ENCODE results near the gene DSG1. TPM values are rescaled to one million over a fixed set of nuclear protein-coding genes. Genes with fewer than 3 reads are reported as not detected.
A peak's percentile ranks its signal among the peaks of the same experiment; 100 is the strongest.

Gene DSG1
- total RNA-seq, 1 donor from 2014 or later = not detected

DNA sequence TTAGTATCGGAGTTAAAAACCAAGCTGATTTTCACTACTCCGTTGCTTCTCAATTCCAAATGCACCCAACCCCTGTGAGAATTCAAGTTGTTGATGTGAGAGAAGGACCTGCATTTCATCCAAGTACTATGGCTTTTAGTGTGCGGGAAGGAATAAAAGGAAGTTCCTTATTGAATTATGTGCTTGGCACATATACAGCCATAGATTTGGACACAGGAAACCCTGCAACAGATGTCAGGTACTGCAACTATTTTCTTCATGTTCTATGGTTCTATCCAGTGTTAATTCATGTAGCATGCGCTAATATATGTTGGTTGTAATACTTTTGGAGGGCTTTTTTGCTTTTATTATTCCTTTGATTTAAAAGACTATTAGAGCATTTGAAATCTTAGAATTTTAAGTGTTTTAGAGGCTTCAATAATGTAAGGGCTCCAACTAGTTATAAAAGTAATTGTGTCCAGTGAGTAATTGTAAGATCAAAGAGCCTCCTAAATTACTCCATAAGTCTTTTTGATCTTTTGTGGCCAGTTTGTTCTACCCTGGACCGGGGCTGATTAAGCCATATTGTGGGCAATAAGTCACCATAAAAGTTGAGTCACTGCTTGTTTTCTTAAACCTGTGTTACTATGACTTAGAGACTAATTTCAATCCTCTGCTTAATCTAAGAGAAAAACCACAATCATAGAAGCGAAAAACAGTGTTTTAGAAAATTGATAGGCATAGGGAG lies 81.5 kb downstream of the DSG1 start:
- DNase-seq (ENCODE audit: low spot score, unreplicated experiment) = no peak
- H3K27ac Mint-ChIP-seq = peak overlapping the region; percentile 39
- H3K9me3 Mint-ChIP-seq (ENCODE audit: low read depth) = no peaks in the 10 kb centered on the region
- H3K27me3 Mint-ChIP-seq = no peaks in the 10 kb centered on the region
- H3K4me1 Mint-ChIP-seq (ENCODE audit: low read depth) = peaks cover 49% of the 10 kb centered on the region
- H3K4me3 Mint-ChIP-seq (ENCODE audit: low read depth) = no peak overlapping the region
- H3K36me3 Mint-ChIP-seq (ENCODE audit: insufficient read depth) = no peaks in the 10 kb centered on the region
- TF ChIP-seq, protein P1, sequence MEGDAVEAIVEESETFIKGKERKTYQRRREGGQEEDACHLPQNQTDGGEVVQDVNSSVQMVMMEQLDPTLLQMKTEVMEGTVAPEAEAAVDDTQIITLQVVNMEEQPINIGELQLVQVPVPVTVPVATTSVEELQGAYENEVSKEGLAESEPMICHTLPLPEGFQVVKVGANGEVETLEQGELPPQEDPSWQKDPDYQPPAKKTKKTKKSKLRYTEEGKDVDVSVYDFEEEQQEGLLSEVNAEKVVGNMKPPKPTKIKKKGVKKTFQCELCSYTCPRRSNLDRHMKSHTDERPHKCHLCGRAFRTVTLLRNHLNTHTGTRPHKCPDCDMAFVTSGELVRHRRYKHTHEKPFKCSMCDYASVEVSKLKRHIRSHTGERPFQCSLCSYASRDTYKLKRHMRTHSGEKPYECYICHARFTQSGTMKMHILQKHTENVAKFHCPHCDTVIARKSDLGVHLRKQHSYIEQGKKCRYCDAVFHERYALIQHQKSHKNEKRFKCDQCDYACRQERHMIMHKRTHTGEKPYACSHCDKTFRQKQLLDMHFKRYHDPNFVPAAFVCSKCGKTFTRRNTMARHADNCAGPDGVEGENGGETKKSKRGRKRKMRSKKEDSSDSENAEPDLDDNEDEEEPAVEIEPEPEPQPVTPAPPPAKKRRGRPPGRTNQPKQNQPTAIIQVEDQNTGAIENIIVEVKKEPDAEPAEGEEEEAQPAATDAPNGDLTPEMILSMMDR (IDR thresholded peaks at IDR 0.05; ENCODE audit: unreplicated experiment) = no peak

DNA sequence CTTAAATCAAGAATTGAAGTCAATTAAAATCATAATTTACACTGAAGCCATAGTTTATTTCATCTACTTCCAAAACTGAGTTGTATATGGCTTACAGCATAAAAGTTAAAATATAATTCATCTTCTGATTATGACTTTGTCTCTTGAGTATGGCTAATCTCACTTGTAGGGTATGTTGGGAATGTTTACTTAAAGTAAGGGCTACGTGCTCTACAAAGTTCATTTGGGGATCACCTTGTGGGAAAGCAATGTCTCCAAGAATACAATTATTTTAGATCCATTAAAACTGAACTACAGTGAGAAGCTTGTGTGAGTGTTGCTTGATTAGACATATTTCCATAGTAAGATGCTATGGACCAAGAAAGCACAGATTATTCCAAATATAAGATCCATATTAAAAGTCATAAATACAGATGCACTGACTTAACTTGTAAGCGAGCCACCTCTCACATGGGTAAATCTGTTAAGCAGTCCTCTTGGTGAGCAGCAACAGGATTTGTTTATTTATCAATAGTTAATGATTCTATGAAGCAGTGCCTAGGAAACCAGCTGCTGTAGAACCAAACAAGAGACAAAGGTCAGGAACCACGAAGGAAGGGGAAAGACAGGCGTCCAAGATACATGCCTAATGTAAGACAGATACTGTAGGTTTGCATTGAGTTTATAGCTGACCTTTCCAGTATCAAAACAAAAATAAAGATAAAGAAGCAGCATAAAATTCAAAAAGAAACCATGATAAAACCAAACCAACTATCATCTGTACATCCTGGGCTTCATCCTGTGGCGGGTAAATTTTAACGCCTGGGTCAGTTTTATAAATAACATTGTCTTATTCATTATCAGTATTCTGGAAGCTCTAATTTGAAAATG lies 83.4 kb downstream of the DSG1 start:
- H3K27me3 Mint-ChIP-seq = no peaks in the 10 kb centered on the region
- no peaks in the 10 kb centered on the region for H3K36me3 Mint-ChIP-seq (ENCODE audit: insufficient read depth)
- DNase-seq (ENCODE audit: low spot score, unreplicated experiment) = no peak
- H3K4me3 Mint-ChIP-seq (ENCODE audit: low read depth) = peak overlapping the region; percentile 17
- peak overlapping the region; percentile 49 for H3K27ac Mint-ChIP-seq
- peaks cover 49% of the 10 kb centered on the region for H3K4me1 Mint-ChIP-seq (ENCODE audit: low read depth)
- TF ChIP-seq, protein P1 (IDR thresholded peaks at IDR 0.05; ENCODE audit: unreplicated experiment) = no peak
- H3K9me3 Mint-ChIP-seq (ENCODE audit: low read depth) = no peaks in the 10 kb centered on the region

- Mint-ChIP-seq H3K4me1 (ENCODE audit: low read depth) (peaks cover 44% of the 10 kb centered on the region), H3K9me3 (ENCODE audit: low read depth) (no peaks in the 10 kb centered on the region), H3K27ac (peak overlapping the region; percentile 49), H3K4me3 (ENCODE audit: low read depth) (no peak overlapping the region), H3K36me3 (ENCODE audit: insufficient read depth) (no peaks in the 10 kb centered on the region), H3K27me3 (no peaks in the 10 kb centered on the region)
- TF ChIP-seq, protein P1 (IDR thresholded peaks at IDR 0.05; ENCODE audit: unreplicated experiment) = no peak
- no peak for DNase-seq (ENCODE audit: low spot score, unreplicated experiment)
These were observed 84.0 kb downstream of the DSG1 start for GRCh38 chr18:31402026-31402373.

DNA sequence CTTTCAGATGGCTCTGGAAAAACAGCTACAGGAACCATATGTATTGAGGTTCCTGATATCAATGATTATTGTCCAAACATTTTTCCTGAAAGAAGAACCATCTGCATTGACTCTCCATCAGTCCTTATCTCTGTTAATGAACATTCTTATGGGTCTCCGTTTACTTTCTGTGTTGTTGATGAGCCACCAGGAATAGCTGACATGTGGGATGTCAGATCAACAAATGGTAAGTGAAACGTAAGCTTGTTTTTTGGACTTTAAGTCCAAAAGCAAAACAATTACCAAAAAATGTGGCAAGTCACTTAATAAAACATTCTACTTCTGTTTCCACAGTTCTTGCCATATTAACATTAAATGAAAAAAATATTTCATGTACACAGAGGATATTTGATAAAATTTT lies 85.4 kb downstream of the DSG1 start:
- peak overlapping the region; percentile 36 for H3K27ac Mint-ChIP-seq
- TF ChIP-seq, protein P1 (IDR thresholded peaks at IDR 0.05; ENCODE audit: unreplicated experiment) = no peak
- H3K36me3 Mint-ChIP-seq (ENCODE audit: insufficient read depth) = no peaks in the 10 kb centered on the region
- no peak overlapping the region for H3K4me3 Mint-ChIP-seq (ENCODE audit: low read depth)
- H3K27me3 Mint-ChIP-seq = no peaks in the 10 kb centered on the region
- DNase-seq (ENCODE audit: low spot score, unreplicated experiment) = no peak
- H3K9me3 Mint-ChIP-seq (ENCODE audit: low read depth) = no peaks in the 10 kb centered on the region
- peaks cover 40% of the 10 kb centered on the region for H3K4me1 Mint-ChIP-seq (ENCODE audit: low read depth)

Other genes with a start within 250 kb of the DSG1 start
- gene DSC2, start 215.7 kb upstream of the DSG1 start, total RNA-seq = 94.1 and 96.9 TPM in 2 replicates
- not detected in 2 replicates for gene DSC1, start 155.3 kb upstream of the DSG1 start, total RNA-seq
- not detected in 2 replicates for gene DSG4, start 58.6 kb downstream of the DSG1 start, total RNA-seq
- not detected in 2 replicates for gene DSG3, start 129.6 kb downstream of the DSG1 start, total RNA-seq
- 119 and 120 TPM in 2 replicates for gene DSG2, start 180.0 kb downstream of the DSG1 start, total RNA-seq

Data from progenitor cell of endocrine pancreas (in vitro differentiated cells).